Fibroblast of lung (primary cell): Measurements from ENCODE around the gene SLC5A1.

Experiments used
- CTCF ChIP-seq, 2 donors: IDR thresholded peaks in 1 of 2; conservative IDR thresholded peaks in 1 of 2; 1 replicate in 1 of 2; 2 replicates in 1 of 2; pipeline ENCODE4 v1.5.1; 2011 to 2012; ENCODE audit warnings: low read length in 2 of 2, control low read depth in 1 of 2, inconsistent platforms in 1 of 2, low read depth in 1 of 2, mild to moderate bottlenecking in 1 of 2
- EZH2 ChIP-seq: IDR thresholded peaks from 2 replicates; pipeline ENCODE4 v1.5.1; 2012; ENCODE audit warnings: low read length, control low read depth, mild to moderate bottlenecking; ENCODE audit errors: missing control alignments

- TF ChIP-seq CTCF (conservative IDR thresholded peaks at IDR 0.05 in 1 of 2, IDR thresholded peaks at IDR 0.05 in 1 of 2; ENCODE audit: low read depth in 1 of 2, low read length in 2 of 2) (no peak), EZH2 (no peak)
Observed at GRCh38 chr22:32050678-32051515, 7.8 kb downstream of the SLC5A1 start.
